ENCODE data around the gene STAT5B.

DNA sequence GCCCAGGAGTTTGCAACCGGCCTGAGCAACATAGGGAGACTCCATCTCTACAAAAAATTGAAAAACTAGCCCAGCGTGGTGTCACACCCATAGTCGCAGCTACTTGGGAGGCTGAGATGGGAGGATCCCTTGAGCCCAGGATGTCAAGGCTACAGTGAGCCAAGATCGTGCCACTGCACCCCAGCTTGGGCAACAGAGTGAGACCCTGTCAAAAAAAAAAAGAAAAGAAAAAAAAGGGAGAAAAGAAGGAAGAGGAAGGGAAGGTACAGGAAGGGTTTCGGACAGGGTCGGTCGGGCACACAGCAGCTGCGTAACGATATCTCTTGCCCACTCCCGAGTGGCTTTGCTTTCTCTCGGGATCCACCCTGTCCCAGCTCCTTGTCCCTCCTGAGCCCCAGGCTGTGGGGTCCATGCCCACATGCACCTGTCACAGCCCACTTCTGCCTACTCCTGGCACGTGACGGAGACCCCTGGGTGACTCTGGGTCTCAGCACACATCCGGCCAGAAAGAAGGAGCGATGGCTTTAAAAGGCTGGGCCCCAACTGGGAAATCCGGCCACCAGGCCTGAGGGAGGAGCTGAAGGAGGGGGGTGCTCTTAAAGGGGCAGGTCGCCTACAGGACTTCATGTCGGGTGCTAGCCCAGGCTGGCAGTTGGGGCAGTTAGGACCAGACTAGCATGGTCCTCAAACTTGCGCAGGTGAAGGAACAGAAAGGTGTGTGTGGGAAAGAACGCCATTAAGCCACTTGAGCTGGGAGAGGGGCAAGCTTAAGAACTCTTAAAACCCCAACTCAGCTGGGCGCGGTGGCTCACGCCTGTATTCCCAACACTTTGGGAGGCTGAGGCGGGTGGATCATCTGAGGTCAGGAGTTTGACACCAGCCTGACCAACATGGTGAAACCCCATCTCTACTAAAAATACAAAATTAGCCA, 82.0 kb downstream of the STAT5B start, which contains the start of gene GHDC:
- TF ChIP-seq EZH2 (optimal IDR thresholded peaks at IDR 0.05; ENCODE audit: low read depth, low read length) (no peak), EZH2phosphoT487 (IDR thresholded peaks at IDR 0.05; ENCODE audit: low read length) (no peak)
- TF ChIP-seq, protein P1, sequence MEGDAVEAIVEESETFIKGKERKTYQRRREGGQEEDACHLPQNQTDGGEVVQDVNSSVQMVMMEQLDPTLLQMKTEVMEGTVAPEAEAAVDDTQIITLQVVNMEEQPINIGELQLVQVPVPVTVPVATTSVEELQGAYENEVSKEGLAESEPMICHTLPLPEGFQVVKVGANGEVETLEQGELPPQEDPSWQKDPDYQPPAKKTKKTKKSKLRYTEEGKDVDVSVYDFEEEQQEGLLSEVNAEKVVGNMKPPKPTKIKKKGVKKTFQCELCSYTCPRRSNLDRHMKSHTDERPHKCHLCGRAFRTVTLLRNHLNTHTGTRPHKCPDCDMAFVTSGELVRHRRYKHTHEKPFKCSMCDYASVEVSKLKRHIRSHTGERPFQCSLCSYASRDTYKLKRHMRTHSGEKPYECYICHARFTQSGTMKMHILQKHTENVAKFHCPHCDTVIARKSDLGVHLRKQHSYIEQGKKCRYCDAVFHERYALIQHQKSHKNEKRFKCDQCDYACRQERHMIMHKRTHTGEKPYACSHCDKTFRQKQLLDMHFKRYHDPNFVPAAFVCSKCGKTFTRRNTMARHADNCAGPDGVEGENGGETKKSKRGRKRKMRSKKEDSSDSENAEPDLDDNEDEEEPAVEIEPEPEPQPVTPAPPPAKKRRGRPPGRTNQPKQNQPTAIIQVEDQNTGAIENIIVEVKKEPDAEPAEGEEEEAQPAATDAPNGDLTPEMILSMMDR (IDR thresholded peaks at IDR 0.05; ENCODE audit: low read length): no peak

All from MM.1S (cell line).